Fibroblast of villous mesenchyme (primary cell): ENCODE results near the gene COL27A1. TPM values are rescaled to one million over a fixed set of nuclear protein-coding genes. Genes with fewer than 3 reads are reported as not detected.

Experiments used
- DNase-seq: peaks from one replicate; pipeline ENCODE4 v3.0.0-alpha.2; 2010; ENCODE audit warnings: low read depth
- H3K4me3 ChIP-seq: 2 replicates; pipeline ENCODE4 v1.5.1; 2011; ENCODE audit warnings: low read depth, mild to moderate bottlenecking, low read length
- CTCF ChIP-seq: IDR thresholded peaks from 2 replicates; pipeline ENCODE4 v1.5.1; 2012; ENCODE audit warnings: low read depth, mild to moderate bottlenecking, low read length; ENCODE audit not compliant: insufficient read depth
- total RNA-seq: library from RNA; depleted of rRNA; stranded (reverse); fragments of >200 nt; gene quantifications from 2 replicates; pipeline ENCODE4 v1.2.3, GENCODE V29; 2012

The COL27A1 gene
- total RNA-seq, 1 donor = 23.3 TPM

DNA sequence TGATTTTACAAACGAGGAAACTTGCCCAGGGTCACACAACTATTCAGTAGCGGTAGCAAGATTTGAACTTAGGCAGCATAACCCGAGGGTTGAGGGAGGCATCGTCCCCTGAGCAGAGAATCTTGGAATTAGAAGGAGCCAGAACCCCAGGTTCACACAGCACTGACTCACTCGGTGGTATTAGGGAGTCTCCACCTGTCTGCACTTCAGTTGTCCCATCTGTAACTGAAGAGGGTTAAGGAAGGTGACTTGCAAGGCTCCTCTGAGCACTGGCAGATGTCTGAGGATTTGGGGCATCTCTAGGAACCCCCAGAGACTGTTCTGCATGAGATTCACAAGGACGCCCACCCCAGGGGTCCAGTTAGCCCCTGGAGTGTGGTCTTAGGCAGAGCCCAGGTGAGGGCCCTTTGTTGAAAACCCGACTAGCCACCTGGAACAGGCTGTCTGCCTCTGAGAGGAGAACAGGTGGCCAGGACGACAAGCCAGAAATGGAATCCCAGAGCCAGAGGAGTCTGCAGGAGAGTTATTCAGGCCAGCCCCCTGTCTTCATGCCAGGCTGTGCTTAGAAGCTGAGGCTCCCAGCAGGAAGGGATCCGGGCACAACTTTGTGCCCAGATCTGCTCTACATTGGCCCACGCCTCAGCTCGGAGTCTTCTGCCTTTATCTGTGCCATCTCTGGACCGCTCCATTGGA lies 117.5 kb downstream of the COL27A1 start:
- DNase-seq = no peak
- H3K4me3 ChIP-seq = no peak overlapping the region
- no peak for TF ChIP-seq CTCF

DNA sequence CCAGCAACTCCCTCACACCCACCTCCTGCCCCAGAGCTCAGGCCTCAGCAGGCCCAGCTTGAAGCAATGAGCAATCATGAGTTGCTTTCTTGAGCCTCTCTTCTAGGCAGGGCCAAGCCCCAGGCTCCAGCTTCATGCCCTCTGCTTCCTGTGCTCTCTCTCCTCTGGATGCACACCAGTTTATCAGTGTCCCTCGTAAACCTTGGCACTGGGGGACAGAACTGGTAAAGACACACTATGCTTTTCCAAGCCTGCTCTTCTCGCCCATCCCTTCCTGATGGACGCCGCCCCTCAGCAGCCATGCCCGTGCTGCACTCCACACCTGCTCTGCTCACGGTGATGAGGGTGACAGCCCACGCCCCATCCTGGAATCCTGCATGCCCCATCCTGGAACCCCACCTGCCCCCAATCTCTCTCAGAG lies 118.1 kb downstream of the COL27A1 start:
- no peak for TF ChIP-seq CTCF
- H3K4me3 ChIP-seq = no peak overlapping the region
- no peak for DNase-seq

GRCh38 chr9:114274217-114274616 lies 118.9 kb downstream of the COL27A1 start:
- no peak for DNase-seq
- no peak overlapping the region for H3K4me3 ChIP-seq
- no peak for TF ChIP-seq CTCF

- no peak for DNase-seq
- no peak for TF ChIP-seq CTCF
- no peak overlapping the region for H3K4me3 ChIP-seq
Measured at GRCh38 chr9:114275246-114276004, 120.1 kb downstream of the COL27A1 start.

DNA sequence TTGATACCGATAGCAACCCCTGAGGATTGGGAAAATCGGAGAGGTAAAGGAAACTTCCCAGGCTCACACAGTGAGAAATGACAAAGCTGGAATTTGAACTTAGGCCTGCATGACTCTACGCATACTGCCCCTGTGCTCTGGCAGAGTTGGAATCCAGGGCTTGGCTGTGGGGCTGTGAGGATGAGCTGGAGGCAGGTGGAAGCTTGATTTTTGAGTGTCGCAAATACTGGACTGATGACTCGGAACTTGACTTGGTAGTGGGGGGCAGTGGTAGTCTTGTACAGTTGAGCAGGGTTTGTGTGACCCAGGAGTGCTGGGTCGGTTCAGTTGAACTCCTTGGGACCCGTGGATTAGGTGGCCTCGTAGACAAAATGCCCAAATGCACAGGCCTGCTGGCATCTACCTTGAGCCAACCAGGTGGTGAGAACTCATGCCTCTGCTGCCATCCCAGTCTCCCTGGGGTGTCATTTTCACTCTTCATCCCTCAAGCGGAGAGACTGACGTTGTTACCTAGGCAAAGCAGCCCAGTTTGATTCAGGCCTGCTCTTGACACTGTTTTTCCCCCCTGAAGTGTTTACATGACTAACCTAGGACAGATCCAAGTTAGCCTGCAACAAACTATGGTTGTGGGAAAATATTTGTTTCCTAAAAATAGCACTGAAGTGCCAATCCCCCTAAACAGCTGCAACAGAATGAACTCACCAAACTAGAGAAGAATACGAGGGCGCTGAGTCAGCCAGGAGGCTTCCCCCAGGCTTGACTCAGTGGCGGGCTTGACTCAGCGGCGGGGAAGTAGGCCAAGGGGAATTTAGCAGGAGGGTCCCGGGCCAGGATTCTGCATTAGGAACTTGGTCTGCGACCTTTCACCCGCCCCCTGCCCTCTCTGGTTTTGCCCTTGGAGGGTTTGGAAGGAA lies 121.8 kb downstream of the COL27A1 start:
- no peak for TF ChIP-seq CTCF
- no peak overlapping the region for H3K4me3 ChIP-seq
- DNase-seq = peak; percentile 95

DNA sequence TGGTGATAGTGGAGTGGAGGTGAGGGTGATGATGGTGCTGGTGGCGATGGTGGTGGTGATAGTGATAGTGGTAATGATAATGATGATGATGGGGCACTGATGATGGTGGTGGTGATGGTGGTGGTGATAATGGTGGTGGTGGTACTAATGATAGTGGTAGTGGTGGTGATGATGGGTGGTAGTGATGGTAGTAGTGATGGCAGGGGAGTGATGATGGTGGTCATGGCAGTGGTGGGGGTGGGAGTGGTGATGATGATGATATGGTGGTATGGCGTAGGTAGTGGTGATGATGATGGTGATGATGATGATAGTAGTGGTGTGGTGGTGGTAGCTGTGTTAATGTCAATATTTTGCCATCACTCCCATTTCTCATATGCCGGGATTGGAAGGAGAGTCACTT lies 123.0 kb downstream of the COL27A1 start:
- H3K4me3 ChIP-seq = no peak overlapping the region
- no peak for TF ChIP-seq CTCF
- DNase-seq = no peak
